ENCODE results near the gene FSHR. TPM values are rescaled to one million over a fixed set of nuclear protein-coding genes. Genes with fewer than 3 reads are reported as not detected.

The FSHR gene
- total and polyA plus RNA-seq, 12 donors, result 0.06 to 0.42 TPM; not detected in 10

GRCh38 chr2:49189512-49190225, 35.4 kb upstream of the FSHR start:
- Histone ChIP-seq H3K27ac (no peak overlapping the region), H3K36me3 (replicated peaks in 1 of 2) (no peaks in the 10 kb centered on the region), H3K4me1 (replicated peaks in 1 of 2) (no peaks in the 10 kb centered on the region), H3K4me3 (no peak overlapping the region), H3K27me3 (no peaks in the 10 kb centered on the region), H3K9me3 (replicated peaks in 1 of 3) (no peaks in the 10 kb centered on the region)
- 51 to 66% (median 63%) methylated on average over 4 of the region's 4 CpGs for WGBS, 4 donors
- no peak for DNase-seq
- intact Hi-C loops (cut with DNase I), result no loop called here
- TF ChIP-seq, protein P1, sequence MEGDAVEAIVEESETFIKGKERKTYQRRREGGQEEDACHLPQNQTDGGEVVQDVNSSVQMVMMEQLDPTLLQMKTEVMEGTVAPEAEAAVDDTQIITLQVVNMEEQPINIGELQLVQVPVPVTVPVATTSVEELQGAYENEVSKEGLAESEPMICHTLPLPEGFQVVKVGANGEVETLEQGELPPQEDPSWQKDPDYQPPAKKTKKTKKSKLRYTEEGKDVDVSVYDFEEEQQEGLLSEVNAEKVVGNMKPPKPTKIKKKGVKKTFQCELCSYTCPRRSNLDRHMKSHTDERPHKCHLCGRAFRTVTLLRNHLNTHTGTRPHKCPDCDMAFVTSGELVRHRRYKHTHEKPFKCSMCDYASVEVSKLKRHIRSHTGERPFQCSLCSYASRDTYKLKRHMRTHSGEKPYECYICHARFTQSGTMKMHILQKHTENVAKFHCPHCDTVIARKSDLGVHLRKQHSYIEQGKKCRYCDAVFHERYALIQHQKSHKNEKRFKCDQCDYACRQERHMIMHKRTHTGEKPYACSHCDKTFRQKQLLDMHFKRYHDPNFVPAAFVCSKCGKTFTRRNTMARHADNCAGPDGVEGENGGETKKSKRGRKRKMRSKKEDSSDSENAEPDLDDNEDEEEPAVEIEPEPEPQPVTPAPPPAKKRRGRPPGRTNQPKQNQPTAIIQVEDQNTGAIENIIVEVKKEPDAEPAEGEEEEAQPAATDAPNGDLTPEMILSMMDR (IDR thresholded peaks at IDR 0.05), result no peak
- no peak for TF ChIP-seq POLR2A (IDR thresholded peaks at IDR 0.05)

- 75 to 88% (median 80%) methylated on average over 4 to 10 of the region's 10 CpGs for WGBS, 4 donors
- no peaks in the 10 kb centered on the region for H3K4me1 ChIP-seq (replicated peaks in 1 of 2)
- no peaks in the 10 kb centered on the region for H3K36me3 ChIP-seq (replicated peaks in 1 of 2)
- no peak overlapping the region for H3K4me3 ChIP-seq
- TF ChIP-seq, protein P1 (IDR thresholded peaks at IDR 0.05), result no peak
- no peak for TF ChIP-seq POLR2A (IDR thresholded peaks at IDR 0.05)
- H3K27ac ChIP-seq, result no peak overlapping the region
- no peaks in the 10 kb centered on the region for H3K27me3 ChIP-seq
- H3K9me3 ChIP-seq (replicated peaks in 1 of 3), result no peaks in the 10 kb centered on the region
- intact Hi-C loops (cut with DNase I), result no loop called here
- DNase-seq, result no peak
Measured at GRCh38 chr2:49186050-49186648, 31.8 kb upstream of the FSHR start.

DNA sequence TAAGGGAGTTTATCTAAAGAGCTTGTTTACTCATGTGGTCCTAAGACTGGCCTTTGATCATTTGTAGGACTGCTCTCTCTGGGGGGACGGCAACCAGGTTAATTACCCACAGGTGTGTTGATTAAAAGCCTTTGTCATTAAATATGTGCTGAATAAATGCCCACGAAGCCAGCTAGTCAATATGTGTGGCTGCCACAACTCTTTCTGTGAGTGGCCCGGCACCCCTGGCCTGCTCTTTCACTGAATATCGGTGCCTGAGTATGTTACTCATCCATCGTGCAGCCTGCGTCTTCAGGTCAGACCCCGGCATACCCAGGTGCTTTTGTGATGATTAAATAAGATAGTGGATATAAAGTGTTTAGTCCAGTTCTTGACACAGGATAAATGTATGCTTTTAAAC, 24.3 kb upstream of the FSHR start:
- Histone ChIP-seq H3K4me1 (replicated peaks in 1 of 2) (no peaks in the 10 kb centered on the region), H3K27me3 (no peaks in the 10 kb centered on the region), H3K27ac (no peak overlapping the region), H3K9me3 (replicated peaks in 1 of 3) (no peaks in the 10 kb centered on the region), H3K4me3 (no peak overlapping the region), H3K36me3 (replicated peaks in 1 of 2) (no peaks in the 10 kb centered on the region)
- DNase-seq, result no peak
- WGBS, 4 donors, result 68 to 76% (median 72%) methylated on average over 7 of the region's 7 CpGs
- intact Hi-C loops (cut with DNase I), result no loop called here
- TF ChIP-seq POLR2A (IDR thresholded peaks at IDR 0.05), result no peak
- TF ChIP-seq, protein P1 (IDR thresholded peaks at IDR 0.05), result no peak

- intact Hi-C loops (cut with DNase I), result no loop called here
- Histone ChIP-seq H3K4me1 (replicated peaks in 1 of 2) (no peaks in the 10 kb centered on the region), H3K27ac (no peak overlapping the region), H3K9me3 (replicated peaks in 1 of 3) (no peaks in the 10 kb centered on the region), H3K27me3 (no peaks in the 10 kb centered on the region), H3K36me3 (replicated peaks in 1 of 2) (no peaks in the 10 kb centered on the region), H3K4me3 (no peak overlapping the region)
- no peak for TF ChIP-seq POLR2A (IDR thresholded peaks at IDR 0.05)
- TF ChIP-seq, protein P1 (IDR thresholded peaks at IDR 0.05), result no peak
- no peak for DNase-seq
- WGBS, 4 donors, result 89 to 94% (median 91%) methylated on average over 1 of the region's 1 CpG
Measured at GRCh38 chr2:49177194-49177593, 22.9 kb upstream of the FSHR start.

Measured in adrenal gland (tissue), 12 donors.